IPS-15b (cell line): Measurements from ENCODE around the gene GRM4.
"Not testable (repeated sequence)": the region's sequence is repeated elsewhere in the genome, so short reads cannot be mapped to it uniquely, and the experiment has no call there.

Experiments
- H3K27me3 ChIP-seq: one replicate; pipeline ENCODE4 v1.6.1; 2013; ENCODE audit warnings: low read length; ENCODE audit not compliant: control insufficient read depth, insufficient read depth
- H3K36me3 ChIP-seq: one replicate; pipeline ENCODE4 v1.6.1; 2013; ENCODE audit warnings: low read length; ENCODE audit not compliant: control insufficient read depth, insufficient read depth
- H3K4me1 ChIP-seq: one replicate; pipeline ENCODE4 v1.6.1; 2013; ENCODE audit warnings: mild to moderate bottlenecking, low read length; ENCODE audit not compliant: control insufficient read depth, insufficient read depth
- H3K4me3 ChIP-seq: one replicate; pipeline ENCODE4 v1.5.1; 2013; ENCODE audit warnings: low read depth, low read length
- H3K9ac ChIP-seq: one replicate; pipeline ENCODE4 v1.6.1; 2013; ENCODE audit warnings: low read depth, mild to moderate bottlenecking, low read length
- H3K9me3 ChIP-seq: one replicate; pipeline ENCODE4 v1.6.1; 2013; ENCODE audit warnings: mild to moderate bottlenecking, low read length; ENCODE audit not compliant: control insufficient read depth, insufficient read depth

GRM4 gene

GRCh38 chr6:34016573-34016972 lies 129.3 kb downstream of the GRM4 start:
- not testable (repeated sequence) for H3K9me3 ChIP-seq, H3K36me3 ChIP-seq, H3K9ac ChIP-seq, H3K4me3 ChIP-seq, H3K4me1 ChIP-seq
- H3K27me3 ChIP-seq = peaks cover 28% of the 10 kb centered on the region

DNA sequence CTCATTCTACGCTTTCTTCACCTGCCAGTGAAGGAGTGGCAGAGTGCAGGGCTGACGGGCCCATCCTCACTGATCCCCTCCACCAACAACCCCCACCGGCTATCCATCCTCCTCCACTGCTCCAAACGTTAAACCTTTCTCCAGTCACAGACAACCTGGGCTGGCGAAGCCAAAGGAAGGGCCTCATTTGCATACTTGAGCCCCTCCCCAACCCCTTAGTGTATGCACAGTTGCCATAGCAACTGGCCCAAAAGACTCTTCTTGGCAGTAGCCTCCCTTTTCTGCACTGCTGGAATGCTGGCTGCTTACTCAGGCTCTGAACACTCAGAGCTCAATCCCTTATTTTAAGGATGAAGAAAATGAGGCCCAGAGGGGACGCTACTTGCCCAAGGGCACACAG lies 130.3 kb downstream of the GRM4 start:
- H3K4me1 ChIP-seq = peaks cover 7% of the 10 kb centered on the region
- no peaks in the 10 kb centered on the region for H3K9me3 ChIP-seq
- no peaks in the 10 kb centered on the region for H3K36me3 ChIP-seq
- peaks cover 34% of the 10 kb centered on the region for H3K27me3 ChIP-seq
- no peak overlapping the region for H3K4me3 ChIP-seq
- no peak overlapping the region for H3K9ac ChIP-seq

- no peaks in the 10 kb centered on the region for H3K9me3 ChIP-seq
- H3K4me3 ChIP-seq = no peak overlapping the region
- H3K4me1 ChIP-seq = peaks cover 15% of the 10 kb centered on the region
- H3K9ac ChIP-seq = no peak overlapping the region
- no peaks in the 10 kb centered on the region for H3K36me3 ChIP-seq
- H3K27me3 ChIP-seq = peaks cover 67% of the 10 kb centered on the region
Measured at GRCh38 chr6:34011264-34011663, 134.6 kb downstream of the GRM4 start.

- peak overlapping the region; percentile 3 for H3K4me3 ChIP-seq
Measured at GRCh38 chr6:34005901-34006531, 139.9 kb downstream of the GRM4 start.

DNA sequence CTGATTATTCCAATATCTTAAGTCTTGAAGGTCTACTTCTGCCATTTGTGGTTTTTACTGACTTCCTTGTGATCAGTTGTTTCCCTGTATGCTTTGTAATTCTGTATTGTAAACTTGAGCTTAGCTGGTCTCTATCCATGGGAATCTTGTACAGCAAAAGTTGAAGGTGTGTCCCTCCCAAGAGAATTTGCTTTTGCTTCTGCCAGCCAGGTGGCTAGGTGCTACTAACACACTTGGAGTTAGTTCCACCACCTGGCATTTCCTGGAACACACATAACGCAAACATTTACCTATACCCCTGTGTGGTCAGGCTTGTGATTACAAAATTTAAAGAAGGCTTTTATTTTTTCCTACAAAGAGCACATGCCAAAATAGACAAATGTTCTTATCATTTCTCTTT lies 141.2 kb downstream of the GRM4 start:
- H3K27me3 ChIP-seq = peaks cover 78% of the 10 kb centered on the region
- H3K9me3 ChIP-seq = no peaks in the 10 kb centered on the region

More at GRCh38 chr6:34005901-34006531, 139.9 kb downstream of the GRM4 start:
- peaks cover 81% of the 10 kb centered on the region for H3K27me3 ChIP-seq
- H3K9ac ChIP-seq = no peak overlapping the region
- H3K9me3 ChIP-seq = no peaks in the 10 kb centered on the region
- H3K36me3 ChIP-seq = no peaks in the 10 kb centered on the region
- peaks cover 24% of the 10 kb centered on the region for H3K4me1 ChIP-seq

GRCh38 chr6:34003962-34004361 lies 141.9 kb downstream of the GRM4 start:
- no peaks in the 10 kb centered on the region for H3K9me3 ChIP-seq
- no peak overlapping the region for H3K9ac ChIP-seq
- peaks cover 24% of the 10 kb centered on the region for H3K4me1 ChIP-seq
- H3K4me3 ChIP-seq = no peak overlapping the region
- H3K27me3 ChIP-seq = peaks cover 75% of the 10 kb centered on the region
- no peaks in the 10 kb centered on the region for H3K36me3 ChIP-seq

More for the DNA sequence above, 141.2 kb downstream of the GRM4 start:
- Histone ChIP-seq H3K4me1 (peaks cover 24% of the 10 kb centered on the region), H3K9ac (no peak overlapping the region), H3K4me3 (no peak overlapping the region), H3K36me3 (no peaks in the 10 kb centered on the region)

- no peak overlapping the region for H3K9ac ChIP-seq
- no peaks in the 10 kb centered on the region for H3K9me3 ChIP-seq
- H3K27me3 ChIP-seq = peaks cover 55% of the 10 kb centered on the region
- H3K4me1 ChIP-seq = peaks cover 17% of the 10 kb centered on the region
- no peaks in the 10 kb centered on the region for H3K36me3 ChIP-seq
- H3K4me3 ChIP-seq = no peak overlapping the region
Measured at GRCh38 chr6:34001706-34002621, 143.9 kb downstream of the GRM4 start.

DNA sequence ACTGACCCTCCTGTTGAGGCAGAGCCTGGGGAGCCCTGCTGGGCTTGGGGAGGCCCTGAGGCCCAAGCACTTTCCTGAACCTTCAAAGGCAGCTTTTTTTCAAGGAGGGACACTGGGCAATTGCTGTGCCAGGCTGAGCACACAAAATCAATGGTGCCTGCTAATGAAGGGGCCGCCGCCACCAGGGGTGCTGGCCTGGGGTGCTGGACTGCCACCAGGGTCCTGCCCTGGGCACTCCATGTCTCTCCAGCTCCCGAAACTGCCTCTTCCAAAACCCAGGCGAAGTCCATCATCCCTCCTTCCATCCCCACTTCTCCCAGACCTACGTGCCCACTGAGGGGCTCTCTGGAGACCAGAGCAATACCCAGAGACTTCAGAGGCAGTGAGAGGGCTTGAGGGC lies 145.6 kb downstream of the GRM4 start:
- H3K9ac ChIP-seq = no peak overlapping the region
- H3K36me3 ChIP-seq = no peaks in the 10 kb centered on the region
- peaks cover 48% of the 10 kb centered on the region for H3K27me3 ChIP-seq
- no peaks in the 10 kb centered on the region for H3K9me3 ChIP-seq
- no peak overlapping the region for H3K4me3 ChIP-seq
- H3K4me1 ChIP-seq = peaks cover 9% of the 10 kb centered on the region

GRCh38 chr6:33999567-33999966 lies 146.3 kb downstream of the GRM4 start:
- no peaks in the 10 kb centered on the region for H3K9me3 ChIP-seq
- H3K9ac ChIP-seq = no peak overlapping the region
- no peaks in the 10 kb centered on the region for H3K36me3 ChIP-seq
- peaks cover 41% of the 10 kb centered on the region for H3K27me3 ChIP-seq
- H3K4me3 ChIP-seq = no peak overlapping the region
- peaks cover 3% of the 10 kb centered on the region for H3K4me1 ChIP-seq

GRCh38 chr6:33998660-33999059 lies 147.2 kb downstream of the GRM4 start:
- no peak overlapping the region for H3K4me3 ChIP-seq
- no peaks in the 10 kb centered on the region for H3K9me3 ChIP-seq
- H3K36me3 ChIP-seq = no peaks in the 10 kb centered on the region
- no peak overlapping the region for H3K9ac ChIP-seq
- peaks cover 4% of the 10 kb centered on the region for H3K4me1 ChIP-seq
- H3K27me3 ChIP-seq = peaks cover 37% of the 10 kb centered on the region

DNA sequence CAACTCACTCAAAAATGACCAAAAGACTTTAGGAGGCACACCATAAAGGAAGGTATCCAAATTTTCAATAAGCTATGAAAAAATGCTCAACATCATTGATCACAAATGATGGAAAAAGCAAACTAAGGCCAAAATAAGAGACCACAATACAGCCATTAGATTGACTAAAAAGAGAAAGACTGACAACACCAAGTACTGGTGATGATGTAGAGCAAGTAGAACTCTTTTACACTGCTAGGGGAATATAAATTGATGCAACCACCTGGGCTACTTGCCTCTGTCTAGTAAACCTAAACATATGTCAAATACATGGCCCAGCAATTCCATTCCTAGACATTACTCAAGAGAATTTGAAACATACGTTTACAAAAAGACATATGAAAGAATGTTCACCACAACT lies 148.6 kb downstream of the GRM4 start:
- Histone ChIP-seq H3K4me3 (no peak overlapping the region), H3K9me3 (no peaks in the 10 kb centered on the region), H3K36me3 (no peaks in the 10 kb centered on the region), H3K4me1 (peaks cover 2% of the 10 kb centered on the region), H3K27me3 (peaks cover 24% of the 10 kb centered on the region), H3K9ac (no peak overlapping the region)

DNA sequence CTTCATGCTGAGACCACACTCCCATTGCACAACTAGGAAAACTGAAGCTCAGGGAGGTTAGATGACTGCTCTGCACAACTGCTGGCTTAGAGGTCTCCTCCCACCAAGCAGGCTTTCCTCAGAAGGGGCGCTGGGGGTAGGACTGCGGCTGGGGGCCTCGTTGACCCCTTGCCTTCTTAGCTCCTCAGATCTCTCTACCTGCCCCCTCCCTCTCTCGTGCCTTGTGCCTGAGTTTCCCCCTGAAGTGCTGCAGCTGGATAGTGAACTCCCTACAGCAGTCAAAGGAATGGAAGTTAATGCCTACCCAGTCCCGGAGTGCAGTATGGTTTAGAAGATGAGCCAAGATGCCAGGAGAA lies 149.8 kb downstream of the GRM4 start:
- no peak overlapping the region for H3K4me3 ChIP-seq
- H3K9me3 ChIP-seq = no peaks in the 10 kb centered on the region
- peaks cover 19% of the 10 kb centered on the region for H3K27me3 ChIP-seq
- no peak overlapping the region for H3K9ac ChIP-seq
- no peaks in the 10 kb centered on the region for H3K36me3 ChIP-seq
- peaks cover 2% of the 10 kb centered on the region for H3K4me1 ChIP-seq
